ENCODE results near the gene CACNA1S. TPM values are rescaled to one million over a fixed set of nuclear protein-coding genes. Genes with fewer than 3 reads are reported as not detected.

The CACNA1S gene
- total RNA-seq, 1 donor from 2014 or later, result 0.05 TPM

DNA sequence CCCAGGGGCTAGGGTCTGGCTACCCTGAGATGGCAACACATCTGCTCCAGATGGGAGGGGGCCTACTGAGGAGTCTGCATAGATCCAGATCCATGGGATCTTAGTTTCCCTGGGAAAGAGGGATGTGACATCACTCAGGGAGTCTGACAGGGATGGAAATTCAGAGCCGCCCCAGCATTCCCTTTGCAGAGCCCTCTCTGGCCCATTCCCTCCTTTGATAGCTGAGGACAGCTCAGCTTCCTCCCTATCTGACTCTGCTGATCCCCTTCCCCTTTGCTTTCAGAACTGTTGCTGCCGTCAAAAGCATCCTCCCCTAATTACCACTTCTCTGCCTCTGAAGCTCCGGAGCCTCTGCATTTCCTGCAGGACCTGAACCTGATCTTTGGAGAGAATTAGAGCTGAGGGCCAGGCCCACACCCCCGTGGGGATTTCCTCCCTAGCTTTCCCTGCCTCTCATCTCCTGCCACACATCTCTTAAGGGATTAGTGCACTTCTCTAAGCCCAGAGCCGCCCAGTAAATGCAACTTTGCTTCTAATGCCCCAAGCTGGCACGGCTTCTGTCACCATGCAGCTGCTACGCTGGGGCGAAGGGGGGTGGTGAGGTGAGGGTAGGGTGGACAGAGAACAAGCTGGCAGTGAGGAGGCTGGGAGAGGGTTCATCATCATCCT is 24.3 kb upstream of the CACNA1S start:
- no peak for TF ChIP-seq CTCF (IDR thresholded peaks at IDR 0.05; ENCODE audit: unreplicated experiment)
- H3K9me3 Mint-ChIP-seq (ENCODE audit: low read depth), result no peaks in the 10 kb centered on the region
- no peak overlapping the region for H3K27ac Mint-ChIP-seq
- H3K36me3 Mint-ChIP-seq (ENCODE audit: insufficient read depth), result peaks cover 29% of the 10 kb centered on the region
- DNase-seq (ENCODE audit: low spot score, unreplicated experiment), result no peak
- H3K27me3 Mint-ChIP-seq, result no peaks in the 10 kb centered on the region
- no peaks in the 10 kb centered on the region for H3K4me1 Mint-ChIP-seq (ENCODE audit: low read depth)
- no peak overlapping the region for H3K4me3 Mint-ChIP-seq (ENCODE audit: low read depth)

GRCh38 chr1:201134405-201134804 is 22.2 kb upstream of the CACNA1S start:
- Mint-ChIP-seq H3K4me1 (ENCODE audit: low read depth) (no peaks in the 10 kb centered on the region), H3K27ac (peak overlapping the region; percentile 14), H3K4me3 (ENCODE audit: low read depth) (no peak overlapping the region), H3K36me3 (ENCODE audit: insufficient read depth) (peaks cover 23% of the 10 kb centered on the region), H3K9me3 (ENCODE audit: low read depth) (no peaks in the 10 kb centered on the region), H3K27me3 (no peaks in the 10 kb centered on the region)
- TF ChIP-seq CTCF (IDR thresholded peaks at IDR 0.05; ENCODE audit: unreplicated experiment), result no peak
- no peak for DNase-seq (ENCODE audit: low spot score, unreplicated experiment)

- Mint-ChIP-seq H3K9me3 (ENCODE audit: low read depth) (no peaks in the 10 kb centered on the region), H3K4me3 (ENCODE audit: low read depth) (no peak overlapping the region), H3K27ac (no peak overlapping the region), H3K4me1 (ENCODE audit: low read depth) (peaks cover 5% of the 10 kb centered on the region), H3K36me3 (ENCODE audit: insufficient read depth) (peaks cover 22% of the 10 kb centered on the region), H3K27me3 (peaks cover 3% of the 10 kb centered on the region)
- DNase-seq (ENCODE audit: low spot score, unreplicated experiment), result no peak
- TF ChIP-seq CTCF (IDR thresholded peaks at IDR 0.05; ENCODE audit: unreplicated experiment), result no peak
Observed at GRCh38 chr1:201131398-201131797, 19.2 kb upstream of the CACNA1S start.

DNA sequence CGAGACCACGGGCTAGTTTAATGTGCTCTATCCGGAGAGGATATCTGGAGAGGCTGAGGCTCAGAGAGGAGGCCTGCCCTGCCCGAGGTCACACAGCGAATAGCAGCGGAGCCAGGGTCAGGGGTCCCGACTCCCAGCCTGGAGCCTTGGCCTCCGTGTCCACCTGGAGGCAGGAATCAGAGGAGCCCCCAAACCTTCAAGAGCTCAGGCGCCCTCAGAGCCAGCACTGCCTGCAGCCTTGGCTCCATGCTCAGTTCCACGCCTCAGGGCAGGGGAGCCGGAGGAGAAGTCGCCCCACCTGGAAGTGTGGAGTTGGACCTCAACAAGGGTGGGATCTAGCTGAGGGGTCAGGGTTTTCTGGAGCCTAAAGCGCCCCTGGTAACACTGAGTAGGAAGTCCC is 16.7 kb upstream of the CACNA1S start:
- H3K36me3 Mint-ChIP-seq (ENCODE audit: insufficient read depth), result peaks cover 13% of the 10 kb centered on the region
- TF ChIP-seq CTCF (IDR thresholded peaks at IDR 0.05; ENCODE audit: unreplicated experiment), result no peak
- DNase-seq (ENCODE audit: low spot score, unreplicated experiment), result no peak
- H3K27me3 Mint-ChIP-seq, result peaks cover 18% of the 10 kb centered on the region
- H3K4me1 Mint-ChIP-seq (ENCODE audit: low read depth), result peaks cover 10% of the 10 kb centered on the region
- H3K4me3 Mint-ChIP-seq (ENCODE audit: low read depth), result no peak overlapping the region
- H3K9me3 Mint-ChIP-seq (ENCODE audit: low read depth), result no peaks in the 10 kb centered on the region
- no peak overlapping the region for H3K27ac Mint-ChIP-seq

DNA sequence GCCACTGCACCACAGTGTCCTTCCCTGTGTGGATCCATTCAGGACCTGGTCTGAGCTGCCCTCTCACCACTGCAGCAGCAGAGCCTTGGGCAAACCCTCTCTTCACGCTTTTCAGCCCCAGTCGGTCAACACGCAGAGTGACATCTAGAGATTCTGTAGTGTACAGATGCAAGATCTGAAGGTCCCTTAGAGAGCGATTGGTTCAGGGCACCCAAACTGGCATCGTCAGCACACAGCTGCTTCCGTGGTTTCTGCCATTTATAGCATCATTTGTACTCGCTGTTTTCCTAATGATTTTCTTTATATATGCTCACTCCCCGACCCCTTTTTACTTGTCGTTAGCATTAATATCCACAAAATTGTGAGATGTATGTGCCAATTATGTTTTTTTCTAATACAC is 16.2 kb upstream of the CACNA1S start:
- H3K4me3 Mint-ChIP-seq (ENCODE audit: low read depth), result no peak overlapping the region
- TF ChIP-seq CTCF (IDR thresholded peaks at IDR 0.05; ENCODE audit: unreplicated experiment), result no peak
- no peak for DNase-seq (ENCODE audit: low spot score, unreplicated experiment)
- no peaks in the 10 kb centered on the region for H3K9me3 Mint-ChIP-seq (ENCODE audit: low read depth)
- peaks cover 10% of the 10 kb centered on the region for H3K4me1 Mint-ChIP-seq (ENCODE audit: low read depth)
- H3K27ac Mint-ChIP-seq, result no peak overlapping the region
- H3K36me3 Mint-ChIP-seq (ENCODE audit: insufficient read depth), result peaks cover 10% of the 10 kb centered on the region
- peaks cover 22% of the 10 kb centered on the region for H3K27me3 Mint-ChIP-seq

Measured in progenitor cell of endocrine pancreas (in vitro differentiated cells).